ENCODE measurements around the gene LGI1. TPM values are rescaled to one million over a fixed set of nuclear protein-coding genes. Genes with fewer than 3 reads are reported as not detected.

Gene LGI1
- 10 to 100 TPM in 1 of 4 donors, 1 to 10 TPM in 3; 6.2 to 33.4 (median 6.5) TPM for polyA plus RNA-seq (ENCODE audit: insufficient read length in 4 of 4)

DNA sequence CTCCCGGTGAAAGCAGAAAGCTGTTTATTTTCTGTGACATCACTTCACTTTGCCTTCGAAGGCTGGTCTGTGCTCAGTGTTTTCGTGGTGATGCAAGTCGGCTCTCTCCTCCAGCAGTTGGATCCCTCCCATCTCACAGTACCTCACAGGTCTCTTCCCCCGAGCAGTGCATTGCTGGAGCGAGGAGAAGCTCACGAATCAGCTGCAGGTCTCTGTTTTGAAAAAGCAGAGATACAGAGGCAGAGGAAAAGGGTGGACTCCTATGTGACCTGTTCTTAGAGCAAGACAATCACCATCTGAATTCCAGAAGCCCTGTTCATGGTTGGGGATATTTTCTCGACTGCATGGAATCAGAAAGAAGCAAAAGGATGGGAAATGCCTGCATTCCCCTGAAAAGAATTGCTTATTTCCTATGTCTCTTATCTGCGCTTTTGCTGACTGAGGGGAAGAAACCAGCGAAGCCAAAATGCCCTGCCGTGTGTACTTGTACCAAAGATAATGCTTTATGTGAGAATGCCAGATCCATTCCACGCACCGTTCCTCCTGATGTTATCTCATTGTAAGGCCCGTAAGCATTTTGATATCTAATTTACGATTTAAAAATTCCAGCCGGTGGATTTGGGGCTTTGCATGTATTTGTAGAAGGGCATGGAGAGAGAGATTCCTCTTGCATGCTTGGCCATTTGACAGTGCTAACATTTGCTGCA lies at the start of gene LGI1:
Gene LGI1 (plus strand): TSS at position 136 of the 707 bp plus-strand sequence. CDS start 209 bp downstream, at position 345.
- DNase-seq (ENCODE audit: low read depth in 4 of 4, low spot score in 3 of 4) = no peak

DNA sequence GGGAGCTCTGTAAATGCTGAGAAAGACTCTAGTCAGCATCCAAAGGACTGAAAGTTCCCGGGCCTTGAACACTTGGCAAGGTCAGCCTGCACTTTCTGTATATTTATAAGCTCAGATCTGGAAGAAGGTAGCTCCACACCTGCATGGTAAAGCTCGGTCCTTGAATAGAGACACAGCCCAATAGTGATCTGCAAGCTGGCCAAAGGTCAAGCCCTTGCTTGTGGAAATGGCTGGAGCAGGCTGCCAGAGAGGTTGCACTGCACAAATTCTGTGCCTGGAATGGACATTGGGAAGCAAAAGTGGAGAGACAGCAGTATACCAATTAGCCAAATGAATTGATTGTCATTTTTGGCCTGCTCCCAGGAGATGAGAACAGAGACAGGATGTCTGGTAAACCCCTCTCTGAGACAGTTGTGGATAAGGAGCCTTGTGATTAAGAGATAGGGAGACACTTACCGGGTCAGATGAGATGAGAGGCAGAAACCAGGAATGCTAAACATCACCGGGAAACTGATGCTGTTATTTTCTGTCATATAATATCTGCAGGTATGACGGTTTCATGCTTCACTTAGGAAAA lies 47.3 kb upstream of the LGI1 start:
- DNase-seq (ENCODE audit: low read depth in 4 of 4, low spot score in 3 of 4) = no peak

DNA sequence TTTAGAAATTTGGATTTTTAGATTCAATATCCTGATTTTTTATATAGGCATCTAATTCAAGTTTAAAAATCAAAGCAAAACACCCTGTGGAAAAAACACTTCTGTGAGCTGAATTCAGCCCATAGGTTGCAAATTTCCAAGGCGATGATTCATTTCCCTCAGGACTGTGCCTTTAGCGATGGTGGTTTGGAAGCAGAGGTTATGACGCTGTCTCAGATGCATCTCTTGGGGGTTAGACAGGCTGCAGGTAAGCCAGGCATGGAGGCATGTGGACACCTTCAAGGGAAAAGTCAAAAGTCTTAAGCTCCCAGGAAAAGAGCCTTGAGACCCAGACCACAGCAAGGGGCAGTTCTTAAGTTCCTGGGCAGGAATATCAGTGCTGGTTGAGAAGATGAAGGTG lies 45.8 kb upstream of the LGI1 start:
- no peak for DNase-seq (ENCODE audit: low read depth in 4 of 4, low spot score in 3 of 4)

DNA sequence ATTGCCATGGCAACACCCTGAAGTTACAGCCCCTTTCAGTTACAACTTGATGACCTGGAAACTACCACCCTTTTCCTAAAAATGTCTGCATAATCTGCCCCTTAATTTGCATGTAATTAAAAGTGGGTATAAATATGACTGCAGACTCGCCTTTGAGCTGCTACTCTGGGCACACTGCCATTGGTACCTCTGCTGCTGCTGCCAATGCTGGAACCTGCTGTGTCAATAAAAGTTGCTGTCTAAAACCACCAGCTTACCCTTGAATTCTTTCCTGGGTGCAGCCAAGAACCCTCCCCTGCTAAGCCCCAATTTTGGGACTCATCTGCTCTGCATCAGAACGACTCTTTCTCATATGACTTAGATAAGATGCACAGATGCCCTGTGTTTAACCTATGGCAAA lies 45.1 kb upstream of the LGI1 start:
- DNase-seq (ENCODE audit: low read depth in 4 of 4, low spot score in 3 of 4) = no peak

DNA sequence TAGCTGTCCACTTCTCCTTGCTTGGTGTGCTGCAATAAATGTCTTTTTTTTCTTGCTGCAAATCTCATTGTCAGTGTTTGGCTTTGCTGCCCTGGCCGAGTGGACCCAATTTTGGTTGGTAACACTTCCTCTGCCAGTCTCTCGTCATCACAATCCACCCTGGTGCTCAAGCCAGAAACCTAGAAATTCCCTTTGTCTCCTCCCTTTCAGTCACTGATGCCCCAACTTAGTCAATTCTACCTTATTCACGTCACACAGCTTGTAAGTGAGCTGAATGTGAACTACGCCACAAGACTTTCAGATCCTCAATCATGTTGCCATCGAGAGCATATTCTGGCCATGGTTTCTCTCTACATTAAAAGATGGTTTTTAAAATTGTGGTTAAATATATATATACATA lies 42.4 kb upstream of the LGI1 start:
- DNase-seq (ENCODE audit: low read depth in 4 of 4, low spot score in 3 of 4) = no peak

DNA sequence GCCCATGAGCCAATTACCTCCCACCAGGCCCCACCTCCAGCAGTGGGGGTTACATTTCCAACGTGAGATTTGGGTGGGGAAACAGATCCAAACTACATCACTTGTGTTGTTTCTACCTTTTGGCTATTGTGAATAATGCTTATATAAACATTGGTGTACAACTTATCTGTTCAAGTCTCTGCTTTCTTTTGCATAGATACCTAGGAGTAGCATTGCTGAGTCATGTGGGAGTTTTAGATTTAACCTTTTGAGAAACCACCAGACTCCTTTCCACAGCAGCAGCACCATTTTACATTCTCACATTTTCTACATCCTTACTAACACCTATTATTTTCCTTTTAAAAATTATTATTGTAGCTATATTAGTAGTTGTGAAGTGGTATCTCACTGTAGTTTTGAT lies 41.0 kb upstream of the LGI1 start:
- DNase-seq (ENCODE audit: low read depth in 4 of 4, low spot score in 3 of 4) = no peak

DNA sequence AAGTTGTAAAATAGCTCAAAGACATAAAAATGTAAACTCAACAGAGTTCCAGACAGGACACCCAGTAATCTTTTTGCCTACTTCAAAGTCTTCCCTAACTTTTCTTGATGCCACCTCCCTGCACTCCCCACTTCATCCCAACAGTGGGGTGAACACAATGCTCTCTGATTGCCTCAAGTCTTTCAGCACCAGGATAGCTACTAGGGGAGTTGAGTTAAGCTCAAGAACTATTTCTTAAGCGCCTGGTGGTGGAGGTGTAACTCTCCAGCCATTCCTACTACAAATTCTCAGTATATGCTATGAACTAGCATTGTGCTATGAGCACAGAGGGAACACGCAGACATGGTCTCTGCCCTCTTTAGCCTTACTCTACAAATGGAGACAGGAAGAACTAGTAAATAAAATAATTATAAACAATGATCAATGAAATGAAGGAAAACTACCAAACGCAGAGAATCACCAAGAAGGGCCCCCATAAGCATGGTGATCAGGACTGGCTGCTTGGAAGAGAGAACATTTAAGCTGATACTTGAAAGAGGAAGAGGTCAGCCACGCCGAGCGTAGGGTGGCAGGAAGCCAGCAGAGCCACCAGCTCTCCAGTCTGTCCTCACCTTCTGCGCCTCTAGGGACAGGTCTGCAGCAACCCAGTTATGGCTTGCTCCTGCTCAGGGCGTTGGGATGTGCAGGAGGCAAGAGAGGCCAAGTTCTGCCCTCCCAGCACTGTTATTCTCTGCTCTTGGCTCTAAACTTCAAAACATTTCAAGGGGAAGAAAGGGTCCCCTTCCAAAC lies 38.6 kb upstream of the LGI1 start:
- no peak for DNase-seq (ENCODE audit: low read depth in 4 of 4, low spot score in 3 of 4)

DNA sequence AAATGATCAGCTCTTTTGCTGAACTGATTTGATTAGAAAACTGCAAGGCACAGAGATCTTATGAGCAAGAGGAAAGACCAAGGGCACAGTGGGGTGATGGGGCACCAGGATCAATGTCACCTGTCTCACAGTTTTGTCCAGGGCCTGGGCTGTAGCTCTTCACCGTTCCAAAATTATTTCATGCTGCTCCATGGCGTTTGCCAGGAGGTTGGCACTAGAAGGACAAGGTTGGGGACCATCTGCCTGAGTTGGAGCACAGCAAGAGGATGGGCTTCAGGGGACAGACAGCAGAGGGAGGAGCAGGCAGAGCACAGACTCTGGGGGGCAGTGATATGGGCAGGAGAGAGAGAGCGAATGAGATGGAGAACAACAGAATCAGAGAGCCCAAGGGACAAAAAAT lies 37.8 kb upstream of the LGI1 start:
- no peak for DNase-seq (ENCODE audit: low read depth in 4 of 4, low spot score in 3 of 4)

DNA sequence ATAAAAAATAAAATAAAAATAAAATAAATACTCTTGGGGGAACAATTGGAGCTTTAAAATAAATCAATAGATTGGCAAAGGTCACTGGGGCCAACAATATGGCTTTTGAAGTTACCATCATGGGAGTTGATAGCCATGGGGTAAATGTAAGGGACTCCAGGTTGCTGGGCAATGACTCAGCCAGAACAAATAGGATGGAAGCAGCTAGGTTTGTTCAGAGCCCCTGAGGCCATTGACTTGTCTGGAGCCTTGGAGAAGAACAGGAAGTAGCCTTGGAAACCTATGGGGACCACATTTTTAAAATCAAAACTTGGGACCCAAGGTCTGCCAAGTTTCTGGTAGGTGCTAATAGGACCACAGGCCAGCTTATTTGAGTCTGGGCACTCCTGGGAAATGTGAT lies 35.2 kb upstream of the LGI1 start:
- no peak for DNase-seq (ENCODE audit: low read depth in 4 of 4, low spot score in 3 of 4)

DNA sequence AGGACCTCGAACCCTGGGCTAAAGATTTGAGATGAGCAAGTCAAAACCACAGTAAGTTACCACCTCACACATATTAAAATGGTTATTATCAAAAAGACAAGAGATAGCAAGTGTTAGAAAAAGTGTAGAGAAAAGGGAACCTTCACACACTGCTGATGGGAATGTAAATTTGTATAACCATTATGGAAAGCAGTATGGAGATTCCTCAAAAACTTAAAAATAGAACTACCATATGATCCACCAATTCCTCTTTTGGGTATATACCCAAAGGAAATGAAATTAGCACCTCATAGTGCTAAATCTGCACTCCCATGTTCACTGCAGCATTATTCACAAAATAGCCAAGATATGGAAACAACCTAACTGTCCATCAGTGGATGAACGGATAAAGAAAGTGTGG lies 34.6 kb upstream of the LGI1 start:
- DNase-seq (ENCODE audit: low read depth in 4 of 4, low spot score in 3 of 4) = no peak

DNA sequence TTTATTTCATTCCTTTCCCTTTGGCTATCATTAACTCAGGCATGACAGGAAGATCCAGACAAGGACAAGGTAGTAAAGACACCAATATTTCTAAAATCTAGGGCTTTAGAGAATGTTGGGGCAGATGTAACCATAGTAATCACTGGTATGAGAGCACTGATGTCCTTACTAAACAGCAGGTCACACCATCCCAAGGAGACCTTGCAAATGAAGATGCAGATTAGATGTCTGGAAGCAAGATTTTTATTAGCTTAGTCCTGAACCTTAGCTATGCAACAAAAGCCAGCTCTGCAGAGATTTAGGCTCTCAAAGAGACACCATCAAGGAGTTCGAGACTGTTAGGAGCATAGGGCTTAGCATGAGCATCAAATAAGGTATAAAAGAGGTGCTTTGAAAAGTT lies 31.7 kb upstream of the LGI1 start:
- DNase-seq (ENCODE audit: low read depth in 4 of 4, low spot score in 3 of 4) = no peak

DNA sequence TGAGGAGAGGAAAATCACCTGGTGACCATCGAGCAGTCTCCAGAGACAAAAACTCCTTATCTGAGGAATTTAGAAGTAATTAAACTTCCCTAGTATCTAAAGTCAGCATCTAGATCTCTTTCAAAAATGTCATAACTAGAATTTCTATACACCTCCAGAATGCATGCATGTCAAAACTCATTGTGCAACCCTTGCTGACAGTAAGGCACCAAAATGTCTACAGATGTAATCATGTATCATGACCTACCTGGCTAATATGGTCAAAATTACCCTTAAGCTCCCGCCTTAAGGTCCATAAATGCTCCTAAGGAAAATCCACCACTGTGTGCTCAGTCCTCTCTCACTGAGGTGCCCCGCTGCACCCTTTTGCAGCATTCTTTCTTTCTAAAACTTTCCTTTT lies 16.4 kb upstream of the LGI1 start:
- DNase-seq (ENCODE audit: low read depth in 4 of 4, low spot score in 3 of 4) = no peak

DNA sequence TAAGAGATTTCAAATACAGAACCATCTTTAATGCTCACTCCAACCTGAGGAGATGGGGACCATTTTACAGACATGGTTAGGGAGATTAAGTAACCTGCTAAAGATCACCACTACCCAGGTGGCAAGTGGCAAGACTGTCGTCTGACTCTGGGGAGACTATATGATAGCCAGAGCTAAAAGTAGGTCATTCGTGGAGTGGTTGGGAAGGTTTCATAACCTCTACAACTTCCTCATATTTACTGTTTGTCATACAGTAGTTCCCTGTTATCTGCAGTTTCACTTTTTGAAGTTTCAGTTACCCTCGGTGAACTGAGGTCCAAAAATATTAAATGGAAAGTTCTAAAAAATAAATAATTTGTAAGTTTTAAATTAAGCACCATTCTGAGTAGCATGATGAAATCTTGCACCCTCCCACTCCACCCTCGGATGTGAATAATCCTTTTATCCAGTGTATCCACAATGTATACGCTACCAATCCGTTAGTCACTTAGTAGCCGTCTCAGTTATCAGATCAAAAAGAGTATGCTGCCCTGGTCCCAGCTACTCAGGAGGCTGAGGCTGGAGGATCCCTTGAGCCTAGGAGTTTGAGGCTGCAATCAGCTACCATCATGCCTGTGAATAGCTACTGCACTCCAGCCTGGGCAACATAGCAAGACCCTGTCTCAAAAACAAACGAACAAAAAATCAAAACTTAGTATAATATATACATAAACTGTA lies 14.9 kb upstream of the LGI1 start:
- DNase-seq (ENCODE audit: low read depth in 4 of 4, low spot score in 3 of 4) = no peak

DNA sequence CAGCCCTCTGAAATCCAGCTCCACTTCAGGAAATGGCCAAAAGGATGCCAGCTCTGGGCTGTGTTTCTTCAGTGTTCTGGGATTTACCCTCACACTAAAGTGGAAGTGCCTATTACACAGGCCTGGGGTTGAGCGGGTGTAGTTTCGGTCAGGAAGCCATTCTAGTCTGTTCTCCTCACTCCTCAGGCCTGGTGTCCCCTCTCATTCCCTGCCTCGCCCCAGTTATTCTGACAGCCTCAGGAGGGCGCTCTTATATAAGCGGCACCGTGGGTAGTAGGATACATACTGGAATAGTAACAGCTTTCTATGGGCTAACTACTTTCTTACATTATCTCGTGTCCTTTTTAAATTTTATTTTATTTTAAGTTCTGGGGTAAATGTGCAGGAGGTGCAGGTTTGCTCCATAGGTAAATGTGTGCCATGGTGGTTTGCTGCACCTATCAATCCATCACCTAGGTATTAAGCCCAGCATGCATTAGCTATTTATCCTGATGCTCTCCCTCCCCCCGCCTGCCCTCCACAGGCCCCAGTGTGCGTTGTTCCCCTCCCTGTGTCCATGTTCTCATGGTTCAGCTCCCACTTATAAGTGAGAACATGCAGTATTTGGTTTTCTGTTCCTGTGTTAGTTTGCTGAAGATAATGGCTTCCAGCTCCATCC lies 12.2 kb upstream of the LGI1 start:
- DNase-seq (ENCODE audit: low read depth in 4 of 4, low spot score in 3 of 4) = no peak

DNA sequence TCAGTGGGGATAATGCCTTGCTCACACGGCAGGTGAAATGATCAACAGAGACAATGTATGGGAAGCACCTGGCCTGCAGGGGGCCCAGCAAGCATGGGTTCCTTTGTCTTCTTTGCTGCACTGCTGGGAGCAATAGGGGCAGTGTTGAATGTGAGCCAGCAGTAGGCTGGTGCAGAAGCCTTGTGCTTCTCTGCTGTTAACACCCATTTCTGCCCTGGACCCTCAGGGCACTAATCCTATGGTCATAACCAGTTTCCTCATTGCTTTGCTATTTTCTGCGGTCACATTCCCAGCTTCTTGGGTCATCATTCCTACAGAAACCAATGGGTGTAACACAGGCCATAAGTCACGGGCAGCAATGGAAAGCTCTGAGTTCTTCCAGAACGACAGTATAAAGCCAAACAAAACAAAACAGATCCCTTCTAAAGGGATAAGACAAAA lies 10.9 kb upstream of the LGI1 start:
- DNase-seq (ENCODE audit: low read depth in 4 of 4, low spot score in 3 of 4) = no peak

DNA sequence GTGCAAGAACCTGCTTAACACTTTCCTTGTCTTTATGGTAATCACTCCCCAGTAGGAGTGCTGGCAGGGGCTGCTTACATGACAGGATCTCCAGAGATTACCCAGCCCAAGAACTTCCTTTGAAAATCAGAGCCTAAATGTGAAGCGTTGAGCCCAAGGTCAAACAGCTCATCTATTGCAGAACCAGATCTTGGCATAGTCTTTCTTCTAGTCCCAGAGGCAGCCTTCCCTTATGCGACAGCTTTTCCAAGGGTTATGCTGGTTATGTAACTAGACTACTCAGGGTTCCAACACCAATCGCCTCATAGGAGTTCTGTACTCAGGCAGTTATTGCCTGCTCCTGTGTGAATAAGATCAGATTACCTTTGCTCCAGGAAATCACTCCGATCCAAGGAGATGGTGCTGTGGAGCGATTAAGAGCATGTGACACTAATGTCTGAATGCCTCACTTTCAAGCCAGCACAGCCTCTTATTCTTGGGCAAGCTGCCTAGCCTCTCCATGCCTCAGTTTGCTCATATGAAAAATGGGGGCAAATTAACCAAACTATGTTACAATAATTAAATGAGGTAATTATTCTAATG lies 8.4 kb upstream of the LGI1 start:
- no peak for DNase-seq (ENCODE audit: low read depth in 4 of 4, low spot score in 3 of 4)

DNA sequence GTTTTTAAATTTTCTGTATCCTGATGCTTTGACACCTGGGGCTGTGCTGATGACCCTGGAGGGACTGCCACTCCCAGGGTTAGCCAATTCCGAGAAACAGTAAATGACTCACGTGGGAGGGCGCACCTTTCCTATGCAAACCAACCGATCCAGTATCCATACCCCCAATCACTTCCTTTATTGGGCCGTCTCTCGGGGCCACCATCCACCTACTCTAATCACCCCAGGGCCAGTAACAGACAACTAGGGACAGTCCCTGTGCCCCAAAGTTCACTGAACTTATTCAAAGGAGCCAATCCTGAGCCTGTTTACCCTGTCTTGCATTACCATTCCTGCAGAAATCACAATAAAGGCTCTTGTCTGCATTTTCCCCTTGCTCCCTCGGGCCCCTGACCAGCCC lies 6.6 kb upstream of the LGI1 start:
- no peak for DNase-seq (ENCODE audit: low read depth in 4 of 4, low spot score in 3 of 4)

DNA sequence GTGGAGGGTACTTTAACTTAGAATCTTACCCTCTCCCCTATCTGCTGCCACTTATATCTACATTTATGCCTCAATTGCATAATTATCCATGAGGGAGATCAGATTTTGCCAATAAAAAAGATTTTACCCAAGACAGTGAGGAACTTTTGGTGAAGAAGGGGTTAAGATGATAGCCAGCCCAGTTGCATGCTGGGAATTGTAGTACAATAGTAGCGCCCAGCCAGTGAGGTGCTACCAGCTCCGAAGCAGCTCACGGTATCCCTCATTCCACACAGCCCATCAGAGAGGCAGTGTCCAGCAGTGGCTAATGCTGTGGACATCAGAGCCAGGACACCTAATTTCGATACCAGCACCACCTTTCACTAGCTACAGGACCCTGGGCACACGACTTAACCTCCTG lies 5.9 kb upstream of the LGI1 start:
- no peak for DNase-seq (ENCODE audit: low read depth in 4 of 4, low spot score in 3 of 4)

DNA sequence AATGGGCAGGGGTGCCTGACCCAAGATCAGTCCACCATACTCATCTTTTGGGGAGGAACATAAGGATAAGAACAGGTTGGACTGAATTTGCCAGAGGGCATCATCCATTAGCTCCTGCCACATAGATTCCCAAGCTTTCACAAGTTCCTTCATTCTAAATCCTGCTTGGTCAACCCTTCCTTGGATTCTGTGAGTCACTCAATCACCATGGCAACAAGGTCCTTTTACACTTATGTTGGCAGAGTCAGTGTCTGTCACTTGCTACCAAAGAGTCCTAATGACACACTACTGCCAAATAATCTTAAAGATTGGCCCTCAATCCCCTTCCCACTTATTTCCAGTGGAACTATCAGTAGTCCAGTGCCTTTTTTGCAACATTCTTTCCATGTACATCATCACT lies 5.0 kb upstream of the LGI1 start:
- no peak for DNase-seq (ENCODE audit: low read depth in 4 of 4, low spot score in 3 of 4)

DNA sequence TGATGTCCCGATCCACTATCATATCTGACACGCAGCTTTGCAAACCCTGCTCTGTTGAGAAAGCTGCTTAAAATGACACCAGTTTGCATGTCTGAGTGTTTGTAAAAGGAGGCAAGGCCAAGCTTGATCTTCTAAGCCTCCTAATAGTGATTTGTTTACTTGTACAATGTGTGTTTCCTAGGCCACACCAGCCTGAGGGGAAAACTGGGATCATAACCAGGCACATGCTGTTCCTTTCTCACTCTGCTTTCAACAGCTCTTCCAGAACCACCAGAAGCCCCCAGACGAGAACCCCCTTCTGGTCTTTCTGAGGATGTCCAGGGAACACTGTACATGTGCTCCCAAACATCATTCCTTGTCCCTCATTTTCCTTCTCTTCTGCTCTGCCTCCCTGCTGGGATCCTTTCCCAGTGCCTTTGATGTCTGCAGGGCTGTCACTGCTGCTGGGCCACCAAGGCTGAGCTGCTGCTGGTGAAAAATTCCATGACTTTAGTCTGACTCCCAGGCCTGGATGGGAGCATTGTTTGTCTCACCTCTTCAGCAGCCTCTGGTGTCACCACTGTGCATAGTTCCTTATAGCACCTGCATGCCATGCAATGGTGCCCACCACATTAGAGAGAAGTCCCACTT lies 4.0 kb upstream of the LGI1 start:
- DNase-seq (ENCODE audit: low read depth in 4 of 4, low spot score in 3 of 4) = no peak

All from left renal pelvis (tissue), 4 donors.